GM18867 (cell line): Measurements from ENCODE around the gene NOC4L.

Experiments used
- ATAC-seq: cut with Tn5 transposase; IDR thresholded peaks from one replicate; pipeline ENCODE4 v1.9.1; 2021; ENCODE audit warnings: mild to moderate bottlenecking, moderate library complexity; ENCODE audit not compliant: unreplicated experiment

Gene NOC4L

GRCh38 chr12:132155771-132156572, 11.7 kb downstream of the NOC4L start:
- ATAC-seq = no peak

- ATAC-seq = no peak
These were observed 12.5 kb downstream of the NOC4L start for GRCh38 chr12:132156573-132157325.

- no peak for ATAC-seq
These were observed 13.6 kb downstream of the NOC4L start for GRCh38 chr12:132157733-132158409.

- ATAC-seq = no peak
These were observed 14.7 kb downstream of the NOC4L start for GRCh38 chr12:132158677-132159554.

GRCh38 chr12:132159555-132160003, 15.3 kb downstream of the NOC4L start:
- no peak for ATAC-seq

GRCh38 chr12:132160016-132160415, 15.8 kb downstream of the NOC4L start:
- no peak for ATAC-seq

- no peak for ATAC-seq
These were observed 16.4 kb downstream of the NOC4L start for GRCh38 chr12:132160601-132161035.

- ATAC-seq = no peak
These were observed 17.0 kb downstream of the NOC4L start for GRCh38 chr12:132161036-132161781.

- no peak for ATAC-seq
These were observed 17.7 kb downstream of the NOC4L start for GRCh38 chr12:132161796-132162507.

- ATAC-seq = no peak
These were observed 18.3 kb downstream of the NOC4L start for GRCh38 chr12:132162508-132163031.

- no peak for ATAC-seq
These were observed 19.0 kb downstream of the NOC4L start for GRCh38 chr12:132163041-132163910.

- no peak for ATAC-seq
These were observed 19.6 kb downstream of the NOC4L start for GRCh38 chr12:132163911-132164288.

- no peak for ATAC-seq
These were observed 20.2 kb downstream of the NOC4L start for GRCh38 chr12:132164426-132164825.

GRCh38 chr12:132165584-132165983, 21.3 kb downstream of the NOC4L start:
- ATAC-seq = no peak

- no peak for ATAC-seq
These were observed 21.8 kb downstream of the NOC4L start for GRCh38 chr12:132166093-132166492.

- no peak for ATAC-seq
These were observed 22.7 kb downstream of the NOC4L start for GRCh38 chr12:132166801-132167591.

GRCh38 chr12:132167611-132168310, 23.5 kb downstream of the NOC4L start:
- ATAC-seq = no peak
